Endometrium (tissue), 2 donors: ENCODE data around the gene PDLIM5.

Experiments
- FAIRE-seq: peaks from 2 replicates; lab custom pipeline; 2012; peaks lifted over from hg19 to GRCh38; lab: Jason Lieb, UNC
- donor health status: control.
- donor health status: control.

The PDLIM5 gene

GRCh38 chr4:94426783-94427182 lies 25.0 kb upstream of the PDLIM5 start:
- FAIRE-seq, result no peak

GRCh38 chr4:94428884-94429283 lies 22.9 kb upstream of the PDLIM5 start:
- no peak for FAIRE-seq

- no peak for FAIRE-seq
Measured at GRCh38 chr4:94430406-94430805, 21.3 kb upstream of the PDLIM5 start.

- FAIRE-seq, result no peak
Measured at GRCh38 chr4:94431388-94431787, 20.4 kb upstream of the PDLIM5 start.

- FAIRE-seq, result no peak
Measured at GRCh38 chr4:94434505-94434904, 17.2 kb upstream of the PDLIM5 start.

GRCh38 chr4:94435874-94436273 lies 15.9 kb upstream of the PDLIM5 start:
- no peak for FAIRE-seq

- FAIRE-seq, result no peak
Measured at GRCh38 chr4:94436512-94436911, 15.2 kb upstream of the PDLIM5 start.

- FAIRE-seq, result no peak
Measured at GRCh38 chr4:94439606-94440005, 12.1 kb upstream of the PDLIM5 start.

- no peak for FAIRE-seq
Measured at GRCh38 chr4:94441838-94442237, 9.9 kb upstream of the PDLIM5 start.

GRCh38 chr4:94442251-94442650 lies 9.5 kb upstream of the PDLIM5 start:
- FAIRE-seq, result no peak

- no peak for FAIRE-seq
Measured at GRCh38 chr4:94446386-94446785, 5.4 kb upstream of the PDLIM5 start.

- FAIRE-seq, result no peak
Measured at GRCh38 chr4:94447754-94448411, 3.9 kb upstream of the PDLIM5 start.

- no peak for FAIRE-seq
Measured at GRCh38 chr4:94448815-94449375, 2.8 kb upstream of the PDLIM5 start.

- FAIRE-seq, result no peak
Measured at GRCh38 chr4:94451051-94451694, 569 bp upstream of the PDLIM5 start.

- FAIRE-seq, result no peak
Measured at GRCh38 chr4:94452476-94453371, 982 bp downstream of the PDLIM5 start.

GRCh38 chr4:94453391-94453963 lies 1.7 kb downstream of the PDLIM5 start:
- no peak for FAIRE-seq

- no peak for FAIRE-seq
Measured at GRCh38 chr4:94454405-94454804, 2.7 kb downstream of the PDLIM5 start.

GRCh38 chr4:94455081-94455480 lies 3.3 kb downstream of the PDLIM5 start:
- FAIRE-seq, result no peak

- no peak for FAIRE-seq
Measured at GRCh38 chr4:94457692-94458106, 6.0 kb downstream of the PDLIM5 start.

- no peak for FAIRE-seq
Measured at GRCh38 chr4:94458682-94459081, 6.9 kb downstream of the PDLIM5 start.

- no peak for FAIRE-seq
Measured at GRCh38 chr4:94459462-94460161, 7.9 kb downstream of the PDLIM5 start.

- FAIRE-seq, result no peak
Measured at GRCh38 chr4:94461506-94461905, 9.8 kb downstream of the PDLIM5 start.
